H1 (cell line): ENCODE results near the gene MYD88.

Experiments used
- CHD2 ChIP-seq: IDR thresholded peaks from 2 replicates; pipeline ENCODE4 v1.6.1; 2012; ENCODE audit warnings: low read length, improper control_type of control experiment
- EZH2 ChIP-seq: fragments of 200-600 bp; sonication (generic); IDR thresholded peaks from 2 replicates; pipeline ENCODE4 v1.7.1; 2012; ENCODE audit warnings: low read depth, mild to moderate bottlenecking, moderate library complexity, low read length, inconsistent platforms; ENCODE audit not compliant: severe bottlenecking
- KDM1A ChIP-seq: fragments of 200-600, 300-600 bp; sonication (generic); IDR thresholded peaks from 2 replicates; pipeline ENCODE4 v1.7.1; 2016; ENCODE audit warnings: mild to moderate bottlenecking, low read length, borderline replicate concordance
- POLR2A ChIP-seq, 2 experiments: IDR thresholded peaks; 1 replicate in 1 of 2; 2 replicates in 1 of 2; pipeline ENCODE4 v1.6.1; 2011; ENCODE audit warnings: low read depth in 2 of 2, low read length in 2 of 2, mild to moderate bottlenecking in 2 of 2; ENCODE audit errors: control extremely low read depth in 1 of 2
- RAD21 ChIP-seq, 2 experiments: IDR thresholded peaks in 1 of 2; conservative IDR thresholded peaks in 1 of 2; 2 replicates each; pipeline ENCODE4 v1.6.1; 2011; ENCODE audit warnings: low read depth in 2 of 2, low read length in 2 of 2, improper control_type of control experiment in 1 of 2, inconsistent platforms in 1 of 2, mild to moderate bottlenecking in 1 of 2, moderate library complexity in 1 of 2
- RFX5 ChIP-seq: IDR thresholded peaks from 2 replicates; pipeline ENCODE4 v1.6.1; 2011; ENCODE audit warnings: low read depth, low read length, improper control_type of control experiment, borderline replicate concordance
- SIN3A ChIP-seq, 2 experiments: IDR thresholded peaks in 1 of 2; conservative IDR thresholded peaks in 1 of 2; 2 replicates each; pipeline ENCODE4 v1.6.1; 2011 to 2012; ENCODE audit warnings: low read length in 2 of 2, improper control_type of control experiment in 1 of 2, low read depth in 1 of 2, mild to moderate bottlenecking in 1 of 2
- TAF7 ChIP-seq: optimal IDR thresholded peaks from 2 replicates; pipeline ENCODE3; 2011; ENCODE audit warnings: low read depth, mild to moderate bottlenecking, inconsistent platforms, low read length, moderate library complexity, borderline replicate concordance
- ZNF274 ChIP-seq: IDR thresholded peaks from 2 replicates; pipeline ENCODE4 v1.7.0; 2012; ENCODE audit warnings: low read length, borderline replicate concordance; ENCODE audit errors: extremely low read depth
- TF ChIP-seq, protein P1 (sequence below), 3 experiments: IDR thresholded peaks; 1 replicate in 2 of 3; 2 replicates in 1 of 3; pipeline versions ENCODE4 v1.5.1 to v1.6.1; 2011; ENCODE audit warnings: low read length in 3 of 3, mild to moderate bottlenecking in 3 of 3, inconsistent platforms in 2 of 3, low read depth in 1 of 3, moderate library complexity in 1 of 3; ENCODE audit not compliant: insufficient read depth in 1 of 3; ENCODE audit errors: control extremely low read depth in 1 of 3
- TF ChIP-seq, protein P2 (sequence below): IDR thresholded peaks from 2 replicates; pipeline ENCODE4 v1.6.1; 2011; ENCODE audit warnings: low read length, improper control_type of control experiment

- TF ChIP-seq EZH2 (no peak), POLR2A (IDR thresholded peaks at IDR 0.05; ENCODE audit: control extremely low read depth in 1 of 2, low read depth in 2 of 2, low read length in 2 of 2) (no peak), TAF7 (no peak), RAD21 (IDR thresholded peaks at IDR 0.05 in 1 of 2, conservative IDR thresholded peaks at IDR 0.05 in 1 of 2; ENCODE audit: low read depth in 2 of 2, low read length in 2 of 2) (no peak), CHD2 (no peak), SIN3A (conservative IDR thresholded peaks at IDR 0.05 in 1 of 2, IDR thresholded peaks at IDR 0.05 in 1 of 2; ENCODE audit: low read depth in 1 of 2, low read length in 2 of 2) (no peak), KDM1A (no peak), RFX5 (no peak), ZNF274 (no peak)
- TF ChIP-seq, protein P1, sequence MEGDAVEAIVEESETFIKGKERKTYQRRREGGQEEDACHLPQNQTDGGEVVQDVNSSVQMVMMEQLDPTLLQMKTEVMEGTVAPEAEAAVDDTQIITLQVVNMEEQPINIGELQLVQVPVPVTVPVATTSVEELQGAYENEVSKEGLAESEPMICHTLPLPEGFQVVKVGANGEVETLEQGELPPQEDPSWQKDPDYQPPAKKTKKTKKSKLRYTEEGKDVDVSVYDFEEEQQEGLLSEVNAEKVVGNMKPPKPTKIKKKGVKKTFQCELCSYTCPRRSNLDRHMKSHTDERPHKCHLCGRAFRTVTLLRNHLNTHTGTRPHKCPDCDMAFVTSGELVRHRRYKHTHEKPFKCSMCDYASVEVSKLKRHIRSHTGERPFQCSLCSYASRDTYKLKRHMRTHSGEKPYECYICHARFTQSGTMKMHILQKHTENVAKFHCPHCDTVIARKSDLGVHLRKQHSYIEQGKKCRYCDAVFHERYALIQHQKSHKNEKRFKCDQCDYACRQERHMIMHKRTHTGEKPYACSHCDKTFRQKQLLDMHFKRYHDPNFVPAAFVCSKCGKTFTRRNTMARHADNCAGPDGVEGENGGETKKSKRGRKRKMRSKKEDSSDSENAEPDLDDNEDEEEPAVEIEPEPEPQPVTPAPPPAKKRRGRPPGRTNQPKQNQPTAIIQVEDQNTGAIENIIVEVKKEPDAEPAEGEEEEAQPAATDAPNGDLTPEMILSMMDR (IDR thresholded peaks at IDR 0.05; ENCODE audit: control extremely low read depth in 1 of 3, insufficient read depth in 1 of 3, low read depth in 1 of 3, low read length in 3 of 3): no peak
- TF ChIP-seq, protein P2, sequence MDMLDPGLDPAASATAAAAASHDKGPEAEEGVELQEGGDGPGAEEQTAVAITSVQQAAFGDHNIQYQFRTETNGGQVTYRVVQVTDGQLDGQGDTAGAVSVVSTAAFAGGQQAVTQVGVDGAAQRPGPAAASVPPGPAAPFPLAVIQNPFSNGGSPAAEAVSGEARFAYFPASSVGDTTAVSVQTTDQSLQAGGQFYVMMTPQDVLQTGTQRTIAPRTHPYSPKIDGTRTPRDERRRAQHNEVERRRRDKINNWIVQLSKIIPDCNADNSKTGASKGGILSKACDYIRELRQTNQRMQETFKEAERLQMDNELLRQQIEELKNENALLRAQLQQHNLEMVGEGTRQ: no peak
Measured at GRCh38 chr3:38136393-38136776, 2.1 kb upstream of the MYD88 start.
